ENCODE results near the gene TSSK6.

The TSSK6 gene

DNA sequence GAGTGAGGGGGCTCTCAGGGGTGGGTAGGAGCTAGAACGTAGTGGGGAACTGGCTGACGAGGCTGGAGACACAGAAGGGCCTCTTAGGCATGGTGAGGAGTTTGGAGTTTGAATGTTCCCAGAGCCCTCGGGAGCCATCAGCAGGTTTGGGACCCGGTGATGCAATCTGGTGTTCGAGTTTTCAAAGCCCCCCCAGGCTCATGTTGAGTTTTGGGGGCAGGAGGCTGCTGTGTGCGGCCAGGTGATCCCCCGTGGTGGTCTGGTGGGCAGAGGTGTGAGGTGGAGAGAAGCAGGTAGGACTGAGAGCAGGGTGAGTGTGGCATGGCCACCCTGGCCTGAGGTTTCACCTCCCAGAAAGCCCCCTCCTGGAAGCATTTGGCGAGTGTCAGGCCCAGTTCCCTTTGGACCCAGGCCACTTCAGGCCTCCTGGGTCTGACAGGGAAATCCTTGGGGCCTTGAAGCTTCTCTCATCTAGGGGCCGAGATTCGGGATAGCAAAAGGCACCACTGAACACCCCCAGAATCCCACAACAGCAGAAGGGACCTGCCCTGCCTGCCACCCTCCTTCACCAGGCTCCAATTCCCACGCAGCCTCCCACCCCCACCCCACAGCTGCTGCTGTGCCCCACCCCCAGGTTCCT, 14.6 kb upstream of the TSSK6 start:
- no peak for DNase-seq

DNA sequence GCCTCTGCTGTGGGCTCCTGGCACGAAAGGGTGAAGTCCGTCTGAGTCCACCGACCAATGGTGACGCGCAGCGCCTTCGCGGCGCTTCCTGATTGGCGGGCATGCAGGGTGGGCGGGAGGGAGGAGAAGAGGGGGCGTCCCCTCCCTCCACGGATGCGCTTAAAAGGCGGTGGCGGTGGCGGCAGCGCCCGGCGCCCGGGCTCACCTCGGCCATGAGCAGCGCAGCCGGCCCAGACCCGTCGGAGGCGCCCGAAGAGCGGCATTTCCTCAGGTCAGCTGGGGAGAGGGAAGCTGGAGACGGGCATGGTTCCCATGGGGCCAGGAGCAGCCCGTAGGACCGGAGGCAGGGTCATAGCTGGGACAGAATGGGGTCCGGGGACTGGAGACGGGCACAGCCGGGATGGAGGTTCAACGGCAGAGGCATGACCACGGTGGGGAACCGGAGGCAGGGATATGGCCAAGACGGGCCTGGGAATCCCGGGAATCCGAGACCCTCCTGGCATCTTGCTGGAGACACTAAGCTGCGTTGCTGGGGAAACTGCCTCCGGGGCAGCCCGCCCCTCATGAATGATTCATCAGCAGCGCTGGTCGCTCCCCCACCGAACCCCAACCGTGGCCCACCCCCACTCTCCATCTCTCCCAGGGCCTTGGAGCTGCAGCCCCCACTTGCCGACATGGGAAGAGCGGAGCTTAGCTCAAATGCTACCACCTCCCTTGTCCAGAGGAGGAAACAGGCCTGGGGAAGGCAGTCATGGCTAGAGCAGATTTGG, 13.6 kb upstream of the TSSK6 start, which contains the start of gene YJEFN3:
Gene YJEFN3, plus strand, starts transcription at position 191 of the 770 bp plus-strand sequence. Its CDS starts 22 bp downstream, at position 213.
- no peak for DNase-seq

- DNase-seq, result no peak
Measured at GRCh38 chr19:19527674-19528625, 12.6 kb upstream of the TSSK6 start.

DNA sequence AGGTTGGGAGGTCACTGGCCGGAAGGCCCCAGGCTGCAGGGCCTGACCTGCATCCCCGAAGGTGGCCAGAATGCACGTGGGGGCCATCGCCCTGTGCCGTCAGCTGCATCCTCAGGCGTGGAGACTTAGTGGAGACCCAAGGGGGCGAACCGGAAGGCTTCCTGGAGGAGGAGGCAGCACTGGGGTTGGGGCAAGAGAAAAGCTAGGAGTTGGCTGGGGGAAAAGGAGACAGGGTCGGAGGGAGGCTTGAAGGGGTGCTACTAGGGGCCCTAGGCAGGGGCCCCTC, 12.0 kb upstream of the TSSK6 start:
- DNase-seq, result no peak

- DNase-seq, result no peak
Measured at GRCh38 chr19:19526581-19527370, 11.4 kb upstream of the TSSK6 start.

- DNase-seq, result no peak
Measured at GRCh38 chr19:19525611-19526380, 10.4 kb upstream of the TSSK6 start.

- no peak for DNase-seq
Measured at GRCh38 chr19:19524053-19524452, 8.7 kb upstream of the TSSK6 start.

DNA sequence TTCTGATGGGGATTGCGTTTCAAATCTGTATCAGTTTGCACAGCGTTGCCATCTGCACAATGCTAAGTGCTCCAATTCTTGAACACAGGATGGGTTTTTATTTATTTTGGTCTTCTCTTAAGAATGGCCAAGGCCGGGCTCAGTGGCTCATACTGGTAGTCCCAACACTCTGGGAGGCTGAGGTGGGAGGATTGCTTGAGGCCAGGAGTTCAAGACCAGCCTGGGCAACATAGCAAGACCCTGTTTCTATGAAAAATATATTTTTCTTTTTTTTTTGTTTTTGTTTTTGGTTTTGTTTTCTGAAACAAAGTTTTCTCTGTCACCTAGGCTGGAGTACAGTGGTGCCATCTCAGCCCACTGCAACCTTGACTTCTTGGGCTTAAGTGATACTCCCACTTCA, 7.8 kb upstream of the TSSK6 start:
- DNase-seq, result no peak

DNA sequence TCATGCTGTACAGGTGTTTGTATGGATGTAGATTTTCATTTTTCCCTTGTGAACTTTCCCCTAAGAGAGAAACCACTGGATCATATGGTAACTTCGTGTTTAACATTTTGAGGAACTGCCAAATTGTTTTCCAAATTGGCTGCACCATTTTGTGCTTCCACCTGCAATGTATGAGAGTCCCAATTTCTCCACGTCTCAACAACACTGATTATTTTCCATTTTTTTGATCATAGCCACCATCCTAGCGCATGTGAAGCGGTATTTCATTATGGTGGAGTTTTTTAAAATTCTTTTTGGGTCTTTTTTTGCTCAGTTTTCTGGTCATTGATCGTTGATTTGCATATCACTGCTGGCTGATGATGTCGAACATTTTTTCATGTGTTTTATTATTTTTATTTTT, 5.6 kb upstream of the TSSK6 start:
- DNase-seq, result no peak

DNA sequence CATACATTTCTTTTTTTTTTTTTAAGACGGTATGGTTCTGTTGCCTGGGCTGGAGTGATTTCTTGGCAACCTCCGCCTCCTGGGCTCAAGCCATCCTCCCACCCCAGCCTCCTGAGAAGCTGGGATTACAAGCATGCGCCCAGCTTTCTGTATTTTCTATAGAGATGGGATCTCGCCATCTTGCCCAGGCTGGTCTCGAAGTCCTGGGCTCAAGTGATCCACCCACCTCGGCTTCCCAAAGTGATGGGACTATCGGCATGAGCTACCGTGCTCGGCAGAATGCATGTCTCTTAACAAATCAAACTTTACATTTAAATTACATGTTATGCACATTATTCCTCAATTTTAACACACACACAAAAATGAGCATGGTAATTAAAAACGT, 1.9 kb upstream of the TSSK6 start:
- no peak for DNase-seq

DNA sequence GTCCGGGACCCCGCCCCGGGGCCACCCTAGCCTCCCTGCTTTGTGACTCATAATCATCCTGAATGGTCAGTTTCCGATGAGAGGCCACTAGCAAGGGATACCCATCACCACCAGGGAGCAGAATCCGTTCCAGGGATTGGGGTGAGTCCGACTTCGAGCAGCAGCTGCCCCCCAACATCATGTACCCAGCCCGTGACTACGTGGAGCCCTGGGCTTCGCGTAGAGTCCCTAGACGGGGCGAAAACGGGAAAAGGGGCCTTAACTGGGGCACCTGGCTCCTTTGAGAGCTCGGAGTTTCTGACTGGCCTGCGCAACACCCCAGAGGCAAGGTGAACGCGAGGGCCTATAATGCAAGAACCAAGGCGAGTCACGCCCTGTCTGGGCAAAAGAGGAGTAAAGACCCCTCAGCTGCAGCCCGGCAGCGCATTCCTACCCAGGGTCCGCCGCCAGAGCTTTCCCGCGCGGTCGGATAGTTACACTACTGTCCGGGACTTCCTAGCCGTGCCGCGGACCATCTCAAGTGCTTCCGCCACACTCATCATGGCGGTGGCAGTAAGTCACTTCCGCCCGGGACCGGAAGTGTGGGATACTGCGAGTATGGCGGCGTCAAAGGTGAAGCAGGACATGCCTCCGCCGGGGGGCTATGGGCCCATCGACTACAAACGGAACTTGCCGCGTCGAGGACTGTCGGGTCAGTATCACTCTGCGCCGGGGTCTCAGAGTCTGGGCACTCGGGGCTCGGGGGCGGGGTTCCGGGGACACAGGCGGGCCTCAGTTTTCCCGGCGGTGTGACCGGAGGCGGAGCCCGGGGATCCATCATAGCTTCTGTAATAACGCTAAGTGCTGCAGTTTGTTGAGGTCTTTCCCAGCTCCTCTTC, 533 bp upstream of the TSSK6 start, which contains the start of gene NDUFA13:
Gene NDUFA13, plus strand, starts transcription at position 584 of the 878 bp plus-strand sequence. Its CDS starts 14 bp downstream, at position 598.
- DNase-seq, result peak; percentile 73

DNA sequence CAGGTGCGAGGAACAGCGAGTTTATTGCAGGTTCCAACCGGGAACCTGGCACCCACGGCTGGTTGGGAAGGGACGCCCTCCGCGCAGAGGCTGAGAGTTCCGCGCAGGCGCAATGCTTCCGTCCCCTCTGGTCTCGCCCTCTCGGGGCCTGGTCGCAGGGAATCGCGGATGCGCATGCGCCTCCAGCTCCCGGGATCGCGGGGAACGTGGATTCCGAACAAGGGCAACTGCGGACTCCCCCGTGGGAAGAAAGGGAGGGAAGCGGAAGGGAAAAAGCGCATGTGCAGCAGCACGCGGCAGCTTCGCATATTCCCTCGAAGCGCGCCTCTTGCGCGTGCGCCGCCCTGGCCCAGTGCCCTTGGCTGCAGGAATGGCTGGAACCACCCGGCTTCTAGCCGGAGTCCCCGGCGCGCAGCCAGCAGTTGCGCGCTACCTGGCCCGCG, 1.1 kb downstream of the TSSK6 start:
- no peak for DNase-seq

DNA sequence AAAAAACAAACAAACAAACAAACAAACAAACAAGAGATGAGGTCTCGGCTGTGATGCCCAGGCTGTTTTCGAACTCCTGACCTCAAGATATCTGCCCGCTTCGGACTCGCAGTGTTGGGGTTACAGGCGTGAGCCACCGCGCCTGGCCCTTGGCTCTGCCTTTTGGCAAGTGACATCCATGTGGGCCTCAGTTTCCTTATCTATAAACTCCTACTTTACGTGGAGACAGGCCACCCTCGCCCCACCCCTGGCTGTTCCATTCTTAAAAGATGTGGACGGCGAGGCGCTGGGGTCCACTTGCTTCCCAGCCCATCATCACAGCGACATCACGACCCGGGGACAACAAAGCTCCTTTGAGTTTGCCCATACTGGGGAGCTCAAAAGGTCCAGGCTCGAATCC, 1.7 kb downstream of the TSSK6 start:
- DNase-seq, result no peak

DNA sequence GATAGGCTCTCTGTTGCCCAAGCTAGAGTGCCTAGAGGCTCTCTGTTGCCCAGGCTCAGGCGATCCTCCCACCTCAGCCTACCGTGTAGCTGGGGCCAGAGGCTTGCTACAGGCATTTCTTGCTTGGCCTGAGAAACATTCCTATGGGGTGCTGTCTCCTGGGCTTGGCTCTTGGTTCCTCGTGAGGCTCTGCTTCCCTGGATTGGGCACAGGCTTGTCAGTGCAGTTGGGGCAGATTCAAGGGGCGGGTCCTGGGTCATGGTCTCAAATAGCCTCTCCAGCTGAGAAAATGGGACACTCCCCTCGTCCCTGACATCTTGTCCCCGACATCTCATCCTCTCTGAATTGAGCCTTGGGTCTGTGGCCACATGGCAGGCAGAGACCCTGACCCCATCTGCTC, 4.9 kb downstream of the TSSK6 start:
- no peak for DNase-seq

- DNase-seq, result no peak
Measured at GRCh38 chr19:19508217-19508616, 7.1 kb downstream of the TSSK6 start.

GRCh38 chr19:19507354-19507753, 8.0 kb downstream of the TSSK6 start:
- no peak for DNase-seq

DNA sequence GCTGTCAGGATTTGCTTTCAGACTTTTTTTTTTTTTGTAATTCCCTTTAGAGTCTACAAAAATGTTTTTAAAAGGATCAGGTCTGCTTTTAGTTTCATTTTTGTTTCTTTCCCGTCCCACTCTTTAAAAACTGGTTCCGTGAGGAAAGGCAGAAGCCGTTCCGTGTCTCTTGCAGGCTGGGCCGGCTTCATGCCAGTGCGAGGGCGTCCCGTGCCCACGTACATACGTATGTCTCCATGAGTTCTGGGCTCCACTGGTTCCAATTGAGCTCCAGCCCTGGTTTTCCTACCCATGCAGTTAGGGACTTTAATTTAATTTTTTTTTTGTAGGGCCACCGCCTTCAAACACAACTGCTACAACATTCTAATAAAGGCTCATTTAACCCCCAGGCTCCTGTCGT, 8.8 kb downstream of the TSSK6 start:
- no peak for DNase-seq

DNA sequence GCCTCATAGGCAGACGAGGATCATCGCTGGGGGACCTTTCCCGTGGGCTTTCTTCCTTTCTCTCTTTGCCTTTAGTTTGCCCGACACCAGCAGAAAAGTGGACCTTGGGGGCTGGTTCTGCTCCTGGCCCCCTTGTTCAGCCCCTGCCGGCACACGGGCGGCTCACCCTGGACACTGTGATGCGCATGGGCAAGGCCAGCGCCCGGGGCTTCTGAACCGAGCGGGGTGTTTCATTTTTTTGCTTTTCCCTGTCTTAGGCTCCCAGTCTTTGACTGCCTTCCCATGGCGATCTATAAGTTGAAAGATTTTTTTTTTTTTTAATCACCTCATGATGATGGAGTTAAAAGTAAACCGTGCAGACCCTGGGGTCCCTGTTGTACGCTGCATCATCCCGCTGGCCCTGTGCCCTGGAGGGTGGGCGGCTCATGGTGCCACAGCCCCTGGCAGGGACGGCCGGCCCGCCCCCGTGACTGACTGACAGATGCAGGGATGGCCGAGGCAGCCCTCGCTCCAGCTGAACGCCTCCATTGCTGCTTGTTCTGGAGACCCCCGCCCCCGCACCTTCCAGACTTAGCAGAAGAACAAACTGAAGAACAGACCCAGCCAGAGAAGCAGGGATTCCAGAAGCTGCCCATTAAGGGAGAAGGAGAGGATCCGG, 9.6 kb downstream of the TSSK6 start:
- no peak for DNase-seq

DNA sequence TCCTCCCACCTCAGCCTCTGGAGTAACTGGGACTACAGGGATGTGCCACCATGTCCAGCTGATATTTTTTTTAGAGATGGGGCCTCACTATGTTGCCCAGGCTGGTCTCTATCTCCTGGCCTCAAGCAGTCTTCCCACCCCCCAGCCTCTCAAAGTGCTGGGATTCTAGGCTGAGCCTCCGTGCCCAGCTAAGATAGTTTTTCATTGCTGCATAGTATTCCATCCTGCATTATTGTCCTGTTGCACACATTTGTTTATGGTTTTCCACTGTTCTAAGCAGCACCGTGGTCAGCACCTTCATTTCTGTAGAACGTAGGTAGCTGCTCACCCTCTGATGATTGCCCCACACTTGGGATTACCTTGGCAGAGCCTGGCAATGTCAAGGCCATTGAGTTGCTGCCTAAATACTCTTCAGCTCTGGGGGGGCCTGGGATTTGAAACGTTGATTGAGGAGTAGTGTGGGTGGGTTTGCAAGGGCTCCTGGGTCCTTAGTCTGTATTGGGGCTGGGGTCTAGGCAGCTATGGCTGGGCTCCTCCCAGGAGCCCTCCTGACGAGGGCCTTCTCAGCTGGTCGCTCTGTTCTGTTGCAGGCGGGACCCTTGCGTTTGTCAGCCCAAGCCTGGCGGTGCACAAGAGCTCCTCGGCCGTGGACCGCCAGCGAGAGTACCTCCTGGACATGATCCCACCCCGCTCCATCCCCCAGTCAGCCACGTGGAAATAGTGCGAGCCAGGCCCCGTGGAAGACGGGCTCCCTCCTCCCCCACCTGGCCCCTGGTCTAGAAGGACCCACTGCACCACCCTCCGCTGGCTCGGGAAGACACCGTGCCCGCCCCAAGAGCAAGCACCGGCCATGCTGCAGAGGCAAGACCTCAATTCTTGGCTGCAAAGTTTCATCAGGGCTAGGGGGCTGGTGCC, 10.3 kb downstream of the TSSK6 start:
- DNase-seq, result no peak
